Measurements from ENCODE around the gene ZNF280D. TPM values are rescaled to one million over a fixed set of nuclear protein-coding genes. Genes with fewer than 3 reads are reported as not detected.

The ZNF280D gene
- total RNA-seq, 1 experiment from 2014 or later = 28.7 TPM

GRCh38 chr15:56699743-56700142, 33.6 kb downstream of the ZNF280D start:
- intact Hi-C loops (cut with micrococcal nuclease; ENCODE audit: unreplicated experiment) = no loop called here
- no peaks in the 10 kb centered on the region for H3K9me3 Mint-ChIP-seq (ENCODE audit: unreplicated experiment)
- no peaks in the 10 kb centered on the region for H3K27me3 Mint-ChIP-seq (ENCODE audit: insufficient read depth, unreplicated experiment)

GRCh38 chr15:56698270-56698669, 35.0 kb downstream of the ZNF280D start:
- H3K27me3 ChIP-seq (replicated peaks; ENCODE audit: control insufficient read depth, insufficient read depth, low read length) = no peaks in the 10 kb centered on the region
- H3K4me3 Mint-ChIP-seq (ENCODE audit: unreplicated experiment) = no peak overlapping the region
- H3K9me3 Mint-ChIP-seq (ENCODE audit: unreplicated experiment) = no peaks in the 10 kb centered on the region
- no peaks in the 10 kb centered on the region for H3K36me3 Mint-ChIP-seq (ENCODE audit: insufficient read depth, unreplicated experiment)
- TF ChIP-seq CTCF (IDR thresholded peaks at IDR 0.05; ENCODE audit: insufficient read depth in 1 of 2, low read depth in 1 of 2, low read length in 1 of 2, severe bottlenecking in 1 of 2, unreplicated experiment in 1 of 2) = no peak
- no peaks in the 10 kb centered on the region for H3K9me3 ChIP-seq
- ChIA-PET CTCF (no interaction called here), POLR2A (no interaction called here)
- H3K36me3 ChIP-seq (ENCODE audit: control insufficient read depth, insufficient read depth, low read length) = no peaks in the 10 kb centered on the region
- H3K4me3 ChIP-seq (ENCODE audit: low read depth, low read length) = no peak overlapping the region
- H3K27me3 Mint-ChIP-seq (ENCODE audit: insufficient read depth, unreplicated experiment) = no peaks in the 10 kb centered on the region
- H3K4me1 Mint-ChIP-seq (ENCODE audit: low read depth, unreplicated experiment) = no peaks in the 10 kb centered on the region
- no TSS peak for BruUV-seq (replicated peaks)
- intact Hi-C loops (cut with micrococcal nuclease; ENCODE audit: unreplicated experiment) = no loop called here
- no peak overlapping the region for H3K27ac Mint-ChIP-seq (ENCODE audit: unreplicated experiment)
- no peaks in the 10 kb centered on the region for H3K4me1 ChIP-seq
- DNase-seq = no peak

More at GRCh38 chr15:56699743-56700142, 33.6 kb downstream of the ZNF280D start:
- Histone ChIP-seq H3K9me3 (no peaks in the 10 kb centered on the region), H3K36me3 (ENCODE audit: control insufficient read depth, insufficient read depth, low read length) (no peaks in the 10 kb centered on the region), H3K4me3 (ENCODE audit: low read depth, low read length) (no peak overlapping the region), H3K4me1 (no peaks in the 10 kb centered on the region), H3K27me3 (replicated peaks; ENCODE audit: control insufficient read depth, insufficient read depth, low read length) (no peaks in the 10 kb centered on the region)
- H3K4me1 Mint-ChIP-seq (ENCODE audit: low read depth, unreplicated experiment) = no peaks in the 10 kb centered on the region
- no TSS peak for BruUV-seq (replicated peaks)
- H3K4me3 Mint-ChIP-seq (ENCODE audit: unreplicated experiment) = no peak overlapping the region
- DNase-seq = no peak
- H3K27ac Mint-ChIP-seq (ENCODE audit: unreplicated experiment) = no peak overlapping the region
- ChIA-PET POLR2A (no interaction called here), CTCF (no interaction called here)
- TF ChIP-seq CTCF (IDR thresholded peaks at IDR 0.05; ENCODE audit: insufficient read depth in 1 of 2, low read depth in 1 of 2, low read length in 1 of 2, severe bottlenecking in 1 of 2, unreplicated experiment in 1 of 2) = no peak
- no peaks in the 10 kb centered on the region for H3K36me3 Mint-ChIP-seq (ENCODE audit: insufficient read depth, unreplicated experiment)

GRCh38 chr15:56693761-56694160, 39.5 kb downstream of the ZNF280D start:
- Mint-ChIP-seq H3K27ac (ENCODE audit: unreplicated experiment) (no peak overlapping the region), H3K4me3 (ENCODE audit: unreplicated experiment) (no peak overlapping the region), H3K36me3 (ENCODE audit: insufficient read depth, unreplicated experiment) (no peaks in the 10 kb centered on the region), H3K27me3 (ENCODE audit: insufficient read depth, unreplicated experiment) (no peaks in the 10 kb centered on the region), H3K9me3 (ENCODE audit: unreplicated experiment) (no peaks in the 10 kb centered on the region), H3K4me1 (ENCODE audit: low read depth, unreplicated experiment) (no peaks in the 10 kb centered on the region)
- BruUV-seq (replicated peaks) = no TSS peak
- Histone ChIP-seq H3K4me1 (no peaks in the 10 kb centered on the region), H3K4me3 (ENCODE audit: low read depth, low read length) (no peak overlapping the region), H3K27me3 (replicated peaks; ENCODE audit: control insufficient read depth, insufficient read depth, low read length) (no peaks in the 10 kb centered on the region), H3K36me3 (ENCODE audit: control insufficient read depth, insufficient read depth, low read length) (no peaks in the 10 kb centered on the region), H3K9me3 (no peaks in the 10 kb centered on the region)
- CTCF ChIA-PET = no interaction called here
- intact Hi-C loops (cut with micrococcal nuclease; ENCODE audit: unreplicated experiment) = no loop called here
- POLR2A ChIA-PET = no interaction called here
- DNase-seq = no peak
- TF ChIP-seq CTCF (IDR thresholded peaks at IDR 0.05; ENCODE audit: insufficient read depth in 1 of 2, low read depth in 1 of 2, low read length in 1 of 2, severe bottlenecking in 1 of 2, unreplicated experiment in 1 of 2) = no peak

Data from Caco-2 (cell line).